Keratinocyte (primary cell): Measurements from ENCODE around the gene TBXAS1.

Experiments used
- CTCF ChIP-seq, 3 experiments: IDR thresholded peaks in 1 of 3; conservative IDR thresholded peaks in 1 of 3; optimal IDR thresholded peaks in 1 of 3; 2 replicates in 2 of 3; 3 replicates in 1 of 3; pipeline versions ENCODE3 to v1.5.1; 2011; ENCODE audit warnings: low read length in 3 of 3, mild to moderate bottlenecking in 3 of 3, moderate library complexity in 2 of 3, control low read depth in 1 of 3, inconsistent platforms in 1 of 3; ENCODE audit not compliant: insufficient read depth in 2 of 3; ENCODE audit errors: extremely low read depth in 1 of 3
- EZH2 ChIP-seq: IDR thresholded peaks from one replicate; pipeline ENCODE4 v1.6.1; 2012; ENCODE audit warnings: inconsistent platforms, mild to moderate bottlenecking, low read length, moderate library complexity

GRCh38 chr7:139886899-139887298 lies 57.8 kb downstream of the TBXAS1 start:
- TF ChIP-seq CTCF (optimal IDR thresholded peaks at IDR 0.05 in 1 of 3, IDR thresholded peaks at IDR 0.05 in 1 of 3, conservative IDR thresholded peaks at IDR 0.05 in 1 of 3; ENCODE audit: extremely low read depth in 1 of 3, insufficient read depth in 2 of 3, low read length in 3 of 3) (no peak), EZH2 (no peak)
